ENCODE results near the gene KCNH1.

The KCNH1 gene

DNA sequence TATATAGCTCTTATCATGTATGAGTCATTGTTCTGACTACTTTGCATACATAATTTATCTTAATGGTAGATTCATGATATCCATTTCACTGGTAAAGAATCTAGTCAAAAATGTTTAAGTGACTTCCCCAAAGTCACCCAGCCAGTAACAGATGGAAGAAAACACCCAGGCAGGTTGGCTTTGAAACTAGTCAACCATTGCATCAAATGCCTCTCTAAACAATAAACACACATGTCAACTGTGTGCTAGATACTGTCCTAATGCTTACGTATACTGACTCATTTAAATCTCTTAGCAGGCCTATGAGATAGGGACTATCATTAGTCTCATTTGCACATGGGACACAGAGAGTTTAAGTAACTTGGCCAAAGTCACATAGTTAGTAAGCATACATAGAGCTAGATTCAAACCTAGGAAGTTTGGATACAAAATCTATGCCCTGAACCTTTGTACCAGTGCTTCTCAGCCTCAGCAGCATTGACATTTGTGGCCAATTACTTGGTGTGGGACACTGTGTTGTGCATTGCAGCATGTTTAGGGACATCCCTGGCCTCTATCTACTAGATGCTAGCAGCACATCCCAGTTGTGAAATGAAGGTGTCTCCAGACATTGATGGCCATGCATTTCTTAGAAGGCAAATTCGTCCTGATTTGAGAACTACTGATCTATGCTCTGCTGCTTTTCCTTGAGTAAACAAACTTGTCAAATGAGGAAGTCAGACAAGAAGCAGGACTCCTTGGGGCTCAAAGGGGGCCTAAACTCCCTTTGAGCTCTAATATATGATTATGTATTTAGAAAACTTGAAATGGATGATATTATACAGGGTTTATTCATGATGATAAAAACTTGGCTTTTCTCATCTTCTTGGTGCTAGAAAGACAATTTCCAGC lies 316.3 kb downstream of the KCNH1 start:
- TF ChIP-seq, protein P1, sequence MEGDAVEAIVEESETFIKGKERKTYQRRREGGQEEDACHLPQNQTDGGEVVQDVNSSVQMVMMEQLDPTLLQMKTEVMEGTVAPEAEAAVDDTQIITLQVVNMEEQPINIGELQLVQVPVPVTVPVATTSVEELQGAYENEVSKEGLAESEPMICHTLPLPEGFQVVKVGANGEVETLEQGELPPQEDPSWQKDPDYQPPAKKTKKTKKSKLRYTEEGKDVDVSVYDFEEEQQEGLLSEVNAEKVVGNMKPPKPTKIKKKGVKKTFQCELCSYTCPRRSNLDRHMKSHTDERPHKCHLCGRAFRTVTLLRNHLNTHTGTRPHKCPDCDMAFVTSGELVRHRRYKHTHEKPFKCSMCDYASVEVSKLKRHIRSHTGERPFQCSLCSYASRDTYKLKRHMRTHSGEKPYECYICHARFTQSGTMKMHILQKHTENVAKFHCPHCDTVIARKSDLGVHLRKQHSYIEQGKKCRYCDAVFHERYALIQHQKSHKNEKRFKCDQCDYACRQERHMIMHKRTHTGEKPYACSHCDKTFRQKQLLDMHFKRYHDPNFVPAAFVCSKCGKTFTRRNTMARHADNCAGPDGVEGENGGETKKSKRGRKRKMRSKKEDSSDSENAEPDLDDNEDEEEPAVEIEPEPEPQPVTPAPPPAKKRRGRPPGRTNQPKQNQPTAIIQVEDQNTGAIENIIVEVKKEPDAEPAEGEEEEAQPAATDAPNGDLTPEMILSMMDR (IDR thresholded peaks at IDR 0.05; ENCODE audit: insufficient read depth, low read depth, low read length, missing control alignments): no peak
- no peak for DNase-seq (ENCODE audit: low read depth)
- H3K4me3 ChIP-seq (ENCODE audit: low read length): no peak overlapping the region

DNA sequence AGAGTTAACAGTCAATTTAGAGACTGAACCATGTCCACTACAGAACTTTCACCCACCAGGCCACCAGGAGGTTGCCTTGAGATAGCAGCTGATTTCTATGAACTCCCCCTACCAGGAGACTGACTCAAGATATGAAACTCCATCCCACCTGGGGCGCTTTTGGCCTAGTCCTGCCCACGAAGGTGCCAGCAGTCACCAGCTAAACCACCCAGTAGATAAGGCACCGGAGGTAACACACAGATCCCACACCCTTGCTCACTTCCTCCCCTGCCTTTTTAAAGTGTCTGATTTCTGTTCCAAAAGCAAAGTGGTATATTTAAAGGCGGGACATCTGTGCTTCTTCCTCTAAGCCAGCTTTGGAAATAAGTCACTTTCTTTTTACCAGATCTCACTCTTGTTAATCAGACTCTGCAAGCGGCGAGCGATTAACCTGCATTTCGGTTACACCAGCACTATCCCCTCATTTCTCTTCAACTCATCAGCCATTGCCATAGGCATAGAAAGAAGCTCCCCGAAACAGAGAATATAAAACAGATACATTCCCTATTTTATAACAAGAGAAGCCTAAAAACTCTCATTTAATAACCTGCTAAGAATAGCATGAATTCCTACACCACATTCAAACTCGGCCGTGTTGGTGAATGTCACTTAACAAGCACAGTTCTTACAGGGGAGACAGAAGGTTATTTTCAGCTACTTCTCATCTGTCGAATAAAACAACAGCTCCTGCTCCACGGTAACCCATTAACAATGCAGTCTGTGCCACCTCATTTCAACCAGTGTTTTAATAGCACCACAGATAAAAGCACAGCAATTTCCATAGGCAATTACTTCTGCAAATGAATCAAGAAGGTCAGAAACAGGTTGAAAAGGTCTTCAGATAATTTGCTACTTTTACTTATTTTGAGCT lies 318.1 kb downstream of the KCNH1 start:
- H3K4me3 ChIP-seq (ENCODE audit: low read length): no peak overlapping the region
- no peak for DNase-seq (ENCODE audit: low read depth)
- TF ChIP-seq, protein P1 (IDR thresholded peaks at IDR 0.05; ENCODE audit: insufficient read depth, low read depth, low read length, missing control alignments): no peak

DNA sequence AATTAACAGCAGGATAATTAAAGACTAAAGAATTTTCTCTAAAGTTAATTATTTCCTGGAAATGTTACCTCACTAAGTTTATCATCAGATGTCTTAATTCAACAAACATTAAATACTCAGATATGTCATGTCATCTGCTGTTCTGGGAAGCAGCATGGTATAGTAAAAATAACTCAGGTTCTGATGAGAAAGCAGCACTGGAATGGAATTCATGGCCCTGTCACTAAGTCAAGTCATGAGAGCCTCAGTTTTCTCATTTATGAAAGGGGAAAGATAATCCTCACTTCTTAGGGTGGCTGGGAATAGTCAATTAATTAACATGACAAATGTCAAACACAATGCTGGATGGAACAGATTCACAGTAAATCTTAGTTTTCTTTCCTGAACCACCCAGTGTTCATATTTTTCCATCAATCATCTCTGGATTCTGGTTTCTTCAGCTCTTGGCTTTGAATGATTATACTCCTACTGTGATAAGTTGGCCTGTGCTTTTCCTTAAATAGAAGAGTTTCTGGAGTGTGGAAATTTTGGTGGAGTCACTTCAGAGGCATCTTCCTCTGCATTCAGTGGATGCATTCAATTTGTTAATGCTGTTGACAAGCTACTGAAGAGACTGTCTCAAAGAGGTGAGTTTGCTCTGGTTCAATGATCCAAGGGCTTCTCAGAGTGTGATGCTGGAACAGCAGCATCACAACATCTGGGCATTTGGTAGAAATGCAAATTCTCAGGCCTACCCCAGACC lies 319.4 kb downstream of the KCNH1 start:
- DNase-seq (ENCODE audit: low read depth): no peak
- TF ChIP-seq, protein P1 (IDR thresholded peaks at IDR 0.05; ENCODE audit: insufficient read depth, low read depth, low read length, missing control alignments): no peak
- no peak overlapping the region for H3K4me3 ChIP-seq (ENCODE audit: low read length)

DNA sequence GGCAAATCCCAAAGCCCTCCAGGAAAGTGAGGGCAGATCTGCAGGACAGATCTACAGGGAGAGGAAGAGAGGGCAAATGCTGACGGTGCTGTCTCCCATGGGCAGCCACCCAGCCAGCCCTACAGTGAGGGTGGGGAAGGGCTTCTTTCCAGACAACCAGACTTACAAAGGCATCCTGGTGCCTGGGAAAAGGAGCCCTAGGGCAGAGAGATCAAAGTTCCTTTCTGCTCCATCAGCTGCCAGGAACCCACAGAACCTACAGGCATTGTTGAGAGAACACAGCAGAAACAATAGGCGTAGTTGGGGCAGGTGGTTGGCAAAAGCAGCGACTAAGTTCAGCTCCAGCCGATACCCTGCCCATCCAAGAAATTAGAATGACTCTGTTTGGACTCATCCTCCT lies 332.4 kb downstream of the KCNH1 start:
- no peak for DNase-seq (ENCODE audit: low read depth)
- H3K4me3 ChIP-seq (ENCODE audit: low read length): no peak overlapping the region
- TF ChIP-seq, protein P1 (IDR thresholded peaks at IDR 0.05; ENCODE audit: insufficient read depth, low read depth, low read length, missing control alignments): no peak

DNA sequence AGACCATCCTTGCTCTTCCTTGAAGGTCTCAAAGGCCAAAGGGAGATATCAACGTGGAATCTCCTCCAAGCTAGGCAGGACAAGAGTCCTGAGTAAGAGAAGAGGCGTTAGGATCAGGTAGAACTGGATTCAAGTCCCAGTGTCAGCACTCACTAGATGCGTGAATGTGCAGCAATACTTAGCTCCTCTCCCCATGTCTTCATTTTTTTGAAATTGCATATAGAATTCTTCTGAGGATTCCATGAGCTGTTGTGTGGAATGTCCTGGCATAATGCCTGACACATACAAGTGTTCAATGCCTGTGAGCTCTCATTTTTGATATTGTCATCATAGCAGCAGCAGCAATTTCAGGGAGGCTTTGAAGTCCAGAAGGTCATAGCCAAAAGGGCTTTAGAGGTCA lies 333.2 kb downstream of the KCNH1 start:
- DNase-seq (ENCODE audit: low read depth): no peak
- H3K4me3 ChIP-seq (ENCODE audit: low read length): no peak overlapping the region
- TF ChIP-seq, protein P1 (IDR thresholded peaks at IDR 0.05; ENCODE audit: insufficient read depth, low read depth, low read length, missing control alignments): no peak

DNA sequence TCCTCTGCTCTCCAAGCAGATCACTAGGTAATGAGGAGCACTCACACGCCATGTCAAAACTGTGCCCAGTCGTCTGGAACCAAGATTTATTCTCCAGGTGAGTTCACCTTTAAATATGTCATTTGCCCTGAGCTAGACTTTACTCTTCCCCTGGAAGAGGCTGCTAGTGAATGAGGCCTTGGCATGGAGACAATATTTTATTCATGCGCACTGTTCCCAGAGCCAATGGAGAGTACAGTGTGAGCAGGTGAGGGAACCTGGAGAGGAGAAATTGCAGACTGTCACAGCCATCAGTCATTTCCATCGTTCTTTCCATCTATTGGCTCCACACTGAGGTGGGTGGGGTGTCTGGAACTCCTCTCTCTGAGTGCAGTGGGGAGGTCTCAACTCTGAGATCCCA lies 333.6 kb downstream of the KCNH1 start:
- no peak for DNase-seq (ENCODE audit: low read depth)
- H3K4me3 ChIP-seq (ENCODE audit: low read length): no peak overlapping the region
- TF ChIP-seq, protein P1 (IDR thresholded peaks at IDR 0.05; ENCODE audit: insufficient read depth, low read depth, low read length, missing control alignments): no peak

Data from epithelial cell of esophagus (primary cell).